ENCODE results near the gene SCN1A. TPM values are rescaled to one million over a fixed set of nuclear protein-coding genes. Genes with fewer than 3 reads are reported as not detected.

Gene SCN1A
- polyA plus RNA-seq, 1 donor (not counting 4 experiments of a cell fraction or from before 2014, with no cell fraction given): not detected

DNA sequence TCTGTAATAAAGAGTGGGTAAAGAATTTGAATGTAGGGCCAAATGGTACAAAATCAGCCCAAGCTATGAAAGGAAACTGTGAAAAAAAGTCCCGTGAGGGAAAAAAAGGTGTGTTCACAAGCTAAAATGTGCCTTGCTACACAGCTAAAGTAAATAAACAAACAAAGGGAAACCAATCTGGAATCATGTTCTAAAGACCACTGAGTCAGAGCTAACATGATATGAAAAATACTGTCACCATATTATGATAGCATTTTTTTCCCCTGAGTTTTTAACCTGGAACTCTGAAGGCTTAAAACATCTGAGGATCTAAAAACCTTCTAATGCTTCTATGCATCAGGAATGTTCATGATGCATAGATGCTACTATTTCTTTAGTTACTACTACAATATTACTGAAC lies 58.8 kb downstream of the SCN1A start:
- H3K9ac ChIP-seq (ENCODE audit: control insufficient read depth, extremely low read depth, insufficient read depth, low read length): no peak overlapping the region
- DNase-seq (ENCODE audit: low read depth, low spot score) (no peak), FAIRE-seq (no peak)
- no peaks in the 10 kb centered on the region for H3K36me3 ChIP-seq (ENCODE audit: control insufficient read depth in 2 of 2, extremely low read depth in 1 of 2, insufficient read depth in 2 of 2, low read length in 2 of 2)
- no peak for TF ChIP-seq EZH2 (IDR thresholded peaks at IDR 0.05; ENCODE audit: low read length)
- TF ChIP-seq, protein P1, sequence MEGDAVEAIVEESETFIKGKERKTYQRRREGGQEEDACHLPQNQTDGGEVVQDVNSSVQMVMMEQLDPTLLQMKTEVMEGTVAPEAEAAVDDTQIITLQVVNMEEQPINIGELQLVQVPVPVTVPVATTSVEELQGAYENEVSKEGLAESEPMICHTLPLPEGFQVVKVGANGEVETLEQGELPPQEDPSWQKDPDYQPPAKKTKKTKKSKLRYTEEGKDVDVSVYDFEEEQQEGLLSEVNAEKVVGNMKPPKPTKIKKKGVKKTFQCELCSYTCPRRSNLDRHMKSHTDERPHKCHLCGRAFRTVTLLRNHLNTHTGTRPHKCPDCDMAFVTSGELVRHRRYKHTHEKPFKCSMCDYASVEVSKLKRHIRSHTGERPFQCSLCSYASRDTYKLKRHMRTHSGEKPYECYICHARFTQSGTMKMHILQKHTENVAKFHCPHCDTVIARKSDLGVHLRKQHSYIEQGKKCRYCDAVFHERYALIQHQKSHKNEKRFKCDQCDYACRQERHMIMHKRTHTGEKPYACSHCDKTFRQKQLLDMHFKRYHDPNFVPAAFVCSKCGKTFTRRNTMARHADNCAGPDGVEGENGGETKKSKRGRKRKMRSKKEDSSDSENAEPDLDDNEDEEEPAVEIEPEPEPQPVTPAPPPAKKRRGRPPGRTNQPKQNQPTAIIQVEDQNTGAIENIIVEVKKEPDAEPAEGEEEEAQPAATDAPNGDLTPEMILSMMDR (optimal IDR thresholded peaks at IDR 0.05 in 1 of 3, IDR thresholded peaks at IDR 0.05 in 1 of 3, conservative IDR thresholded peaks at IDR 0.05 in 1 of 3; ENCODE audit: extremely low read depth in 1 of 3, insufficient read depth in 2 of 3, low read length in 3 of 3): no peak
- no peaks in the 10 kb centered on the region for H3K9me1 ChIP-seq (ENCODE audit: control insufficient read depth, extremely low read depth, insufficient read depth, low read length)
- no peak overlapping the region for H3K4me3 ChIP-seq (ENCODE audit: control insufficient read depth in 2 of 3, extremely low read depth in 1 of 3, insufficient read depth in 2 of 3, low read depth in 1 of 3, low read length in 3 of 3)
- no peaks in the 10 kb centered on the region for H3K27me3 ChIP-seq (ENCODE audit: control insufficient read depth, extremely low read depth, insufficient read depth, low read length)
- H3K4me1 ChIP-seq (ENCODE audit: control insufficient read depth, extremely low read depth, insufficient read depth, low read length): no peaks in the 10 kb centered on the region
- no peaks in the 10 kb centered on the region for H3K79me2 ChIP-seq (ENCODE audit: control insufficient read depth, insufficient read depth, low read length)
- H2AFZ ChIP-seq (ENCODE audit: control insufficient read depth, low read length): no peak overlapping the region
- H4K20me1 ChIP-seq (ENCODE audit: control insufficient read depth, extremely low read depth, insufficient read depth, low read length): no peaks in the 10 kb centered on the region
- H3K9me3 ChIP-seq (ENCODE audit: control insufficient read depth, low read depth, low read length): no peaks in the 10 kb centered on the region
- no peak overlapping the region for H3K27ac ChIP-seq (ENCODE audit: control insufficient read depth, insufficient read depth, low read length)
- no peak overlapping the region for H3K4me2 ChIP-seq (ENCODE audit: control insufficient read depth, extremely low read depth, insufficient read depth, low read depth, low read length)
- dilution Hi-C loops (cut with MboI; ENCODE audit: extremely low pct_ligation_motif_present, low sequenced_read_pairs): no loop called here

DNA sequence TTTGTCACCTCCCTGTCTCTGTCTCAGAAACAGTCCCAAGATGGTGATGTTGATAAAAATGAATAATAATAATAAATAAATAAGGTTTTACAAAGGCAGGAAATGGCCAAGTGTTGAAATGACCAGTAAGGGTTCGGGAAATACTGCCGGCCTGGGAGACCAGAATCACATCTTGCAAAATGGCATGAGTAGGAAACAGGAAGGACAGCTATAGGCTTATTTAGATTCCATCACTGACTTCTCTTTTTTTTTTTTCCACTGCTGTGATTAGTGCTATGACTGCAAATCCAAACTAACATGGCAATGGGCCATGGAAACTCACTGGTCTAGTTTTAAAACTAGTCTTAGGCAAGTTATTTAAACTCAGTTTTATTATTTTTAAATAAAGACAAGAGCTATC lies 60.6 kb downstream of the SCN1A start:
- Histone ChIP-seq H3K27me3 (ENCODE audit: control insufficient read depth, extremely low read depth, insufficient read depth, low read length) (no peaks in the 10 kb centered on the region), H3K9me3 (ENCODE audit: control insufficient read depth, low read depth, low read length) (no peaks in the 10 kb centered on the region), H3K4me3 (ENCODE audit: control insufficient read depth in 2 of 3, extremely low read depth in 1 of 3, insufficient read depth in 2 of 3, low read depth in 1 of 3, low read length in 3 of 3) (no peak overlapping the region), H3K79me2 (ENCODE audit: control insufficient read depth, insufficient read depth, low read length) (no peaks in the 10 kb centered on the region), H3K9ac (ENCODE audit: control insufficient read depth, extremely low read depth, insufficient read depth, low read length) (no peak overlapping the region), H3K36me3 (ENCODE audit: control insufficient read depth in 2 of 2, extremely low read depth in 1 of 2, insufficient read depth in 2 of 2, low read length in 2 of 2) (no peaks in the 10 kb centered on the region), H3K27ac (ENCODE audit: control insufficient read depth, insufficient read depth, low read length) (no peak overlapping the region), H3K4me2 (ENCODE audit: control insufficient read depth, extremely low read depth, insufficient read depth, low read depth, low read length) (no peak overlapping the region), H4K20me1 (ENCODE audit: control insufficient read depth, extremely low read depth, insufficient read depth, low read length) (no peaks in the 10 kb centered on the region), H2AFZ (ENCODE audit: control insufficient read depth, low read length) (no peak overlapping the region), H3K9me1 (ENCODE audit: control insufficient read depth, extremely low read depth, insufficient read depth, low read length) (no peaks in the 10 kb centered on the region), H3K4me1 (ENCODE audit: control insufficient read depth, extremely low read depth, insufficient read depth, low read length) (no peaks in the 10 kb centered on the region)
- no peak for TF ChIP-seq EZH2 (IDR thresholded peaks at IDR 0.05; ENCODE audit: low read length)
- TF ChIP-seq, protein P1 (optimal IDR thresholded peaks at IDR 0.05 in 1 of 3, IDR thresholded peaks at IDR 0.05 in 1 of 3, conservative IDR thresholded peaks at IDR 0.05 in 1 of 3; ENCODE audit: extremely low read depth in 1 of 3, insufficient read depth in 2 of 3, low read length in 3 of 3): no peak
- dilution Hi-C loops (cut with MboI; ENCODE audit: extremely low pct_ligation_motif_present, low sequenced_read_pairs): no loop called here
- no peak for FAIRE-seq
- no peak for DNase-seq (ENCODE audit: low read depth, low spot score)
